Measurements from ENCODE around the gene SWSAP1.

- TF ChIP-seq CTCF (IDR thresholded peaks at IDR 0.05) (no peak), POLR2A (IDR thresholded peaks at IDR 0.05) (no peak)
Observed at GRCh38 chr19:11418549-11419506, 44.4 kb downstream of the SWSAP1 start, which contains the start of gene RGL3.
